Inflammatory macrophage treated with lipopolysaccharide for 1 hour (primary cell): ENCODE results near the gene ANKRD11.

Experiments used
- DNase-seq, 2 donors: peaks; one replicate each; pipeline ENCODE4 v3.0.0-alpha.2; 2020 to 2022

Gene ANKRD11

DNA sequence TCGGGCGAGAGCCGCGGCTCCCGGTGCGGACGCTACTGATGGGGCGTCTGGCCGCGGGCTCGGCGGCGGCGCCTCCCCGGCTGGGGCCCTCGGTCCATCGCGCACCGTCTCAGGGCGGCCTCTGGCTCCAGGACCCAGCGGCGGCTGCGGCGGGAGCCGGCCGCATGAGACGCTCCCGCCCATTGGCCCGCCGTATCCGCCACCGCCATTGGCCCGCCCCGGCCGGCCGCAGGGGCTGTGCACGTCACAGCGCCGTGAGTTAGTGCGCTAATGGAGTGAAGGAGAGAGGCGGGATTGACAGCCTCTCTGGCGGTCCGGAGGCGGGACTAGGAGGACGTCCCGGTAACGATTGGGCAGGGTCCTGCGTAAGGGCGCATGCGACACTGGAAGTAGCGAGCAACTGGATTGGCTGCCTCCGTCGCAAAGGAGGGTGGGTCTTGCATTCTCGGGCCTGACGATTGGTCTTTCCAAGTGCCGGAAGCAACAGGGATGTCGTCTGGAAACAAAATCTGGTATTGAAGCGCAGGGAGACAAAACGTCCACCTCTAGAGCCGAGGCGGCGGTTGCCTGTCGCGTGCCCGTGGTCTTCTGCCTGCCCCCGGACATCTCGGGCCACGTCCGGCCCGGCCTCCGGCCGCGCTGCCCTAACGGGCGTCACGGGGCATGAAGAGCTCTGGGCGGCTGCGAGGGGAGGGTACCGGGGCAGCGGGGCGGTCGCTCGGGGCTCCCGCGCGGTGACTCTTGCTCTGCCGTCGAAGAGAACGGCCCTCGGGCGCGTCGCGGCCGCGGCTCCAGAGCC lies at the start of gene ANKRD11:
Gene ANKRD11, minus strand, starts transcription at position 123 of the 799 bp plus-strand sequence. CDS start 173,542 bp downstream, outside the sequence.
- peak; percentile 98 to 100 for DNase-seq

DNA sequence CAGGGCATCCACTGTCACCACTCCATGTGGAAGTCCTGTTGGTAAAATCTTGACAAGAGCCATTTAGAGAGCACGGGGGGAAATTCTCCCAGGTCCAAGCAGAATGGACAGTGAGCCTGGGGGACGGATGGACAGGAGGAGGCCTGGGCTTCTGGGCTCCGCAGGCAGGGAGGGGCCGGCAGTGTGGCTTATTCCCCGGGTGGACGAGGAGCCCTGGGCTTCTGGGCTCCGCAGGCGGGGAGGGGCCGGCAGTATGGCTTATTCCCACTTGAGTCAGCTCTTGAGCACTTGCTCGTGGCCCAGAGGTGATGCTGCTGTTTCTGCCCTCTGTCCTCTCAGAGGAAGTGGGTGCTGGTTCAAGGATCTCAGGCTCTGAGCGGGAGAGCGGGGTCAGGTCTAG lies 47.9 kb upstream of the ANKRD11 start:
- DNase-seq: no peak

DNA sequence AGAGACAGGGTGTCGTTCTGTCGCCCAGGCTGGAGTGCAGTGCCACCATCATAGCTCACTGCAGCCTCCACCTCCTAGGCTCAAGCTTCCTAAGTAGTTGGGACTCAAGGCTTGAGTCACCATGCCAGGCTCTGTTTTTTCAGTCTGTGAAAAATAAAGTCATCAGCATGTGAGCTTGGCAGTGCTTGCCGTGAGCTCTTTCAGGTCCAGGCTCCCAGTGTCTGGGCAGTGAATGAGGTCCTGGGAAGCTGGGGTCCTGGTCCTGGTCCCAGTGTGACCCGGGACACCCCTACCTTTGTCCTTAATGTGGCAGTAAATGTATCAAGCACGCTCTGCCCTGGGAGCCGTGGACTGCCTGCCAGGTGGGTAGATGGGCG lies 47.2 kb upstream of the ANKRD11 start:
- no peak for DNase-seq

DNA sequence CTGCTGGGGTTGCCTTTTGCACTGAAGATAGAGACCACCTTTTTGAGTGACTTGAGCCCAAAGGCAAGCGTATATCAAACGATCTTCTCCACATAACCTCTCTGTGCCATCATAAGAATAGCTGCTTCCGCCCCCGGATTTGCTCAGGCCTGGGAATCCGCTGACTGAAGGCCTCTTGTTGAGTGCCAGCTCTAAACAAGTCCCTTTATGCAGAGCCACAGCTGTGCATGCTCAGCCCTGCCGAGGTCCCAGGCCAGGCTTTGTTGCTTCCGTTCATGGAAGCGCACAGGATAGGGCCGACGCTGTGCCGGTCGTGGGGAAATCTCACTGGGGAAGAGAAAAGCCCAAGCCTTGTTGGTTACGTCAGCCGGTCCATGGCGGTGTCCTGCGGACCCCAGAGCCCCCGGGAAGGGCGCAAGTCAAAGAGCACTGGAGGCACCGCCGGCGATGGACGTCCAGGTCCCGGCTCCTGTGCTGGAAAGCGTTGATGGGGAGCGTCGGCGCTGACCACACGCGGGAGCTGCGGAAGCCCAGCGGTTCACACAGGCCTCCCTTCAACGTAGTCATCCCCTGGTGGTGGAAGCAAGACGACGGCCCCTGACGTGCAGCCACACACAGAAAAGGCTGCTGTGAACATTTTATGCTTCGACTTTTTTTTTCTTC lies 46.7 kb upstream of the ANKRD11 start:
- DNase-seq: no peak

DNA sequence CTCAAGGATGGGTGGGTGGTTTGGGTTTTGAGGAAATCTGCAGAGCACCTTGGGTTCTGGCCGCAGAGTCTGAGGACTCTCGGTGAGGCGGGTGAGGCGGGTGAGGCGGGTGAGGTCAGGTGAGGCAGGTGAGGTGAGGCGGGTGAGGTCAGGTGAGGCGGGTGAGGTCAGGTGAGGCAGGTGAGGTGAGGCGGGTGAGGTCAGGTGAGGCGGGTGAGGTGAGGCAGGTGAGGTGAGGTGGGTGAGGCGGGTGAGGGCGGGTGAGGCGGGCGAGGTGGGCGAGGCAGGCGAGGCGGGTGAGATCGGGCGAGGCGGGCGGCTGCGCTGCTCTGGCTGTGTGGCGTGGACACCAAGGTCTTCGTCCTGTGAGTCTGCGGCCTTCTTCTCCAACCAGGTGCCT lies 46.0 kb upstream of the ANKRD11 start:
- no peak for DNase-seq

DNA sequence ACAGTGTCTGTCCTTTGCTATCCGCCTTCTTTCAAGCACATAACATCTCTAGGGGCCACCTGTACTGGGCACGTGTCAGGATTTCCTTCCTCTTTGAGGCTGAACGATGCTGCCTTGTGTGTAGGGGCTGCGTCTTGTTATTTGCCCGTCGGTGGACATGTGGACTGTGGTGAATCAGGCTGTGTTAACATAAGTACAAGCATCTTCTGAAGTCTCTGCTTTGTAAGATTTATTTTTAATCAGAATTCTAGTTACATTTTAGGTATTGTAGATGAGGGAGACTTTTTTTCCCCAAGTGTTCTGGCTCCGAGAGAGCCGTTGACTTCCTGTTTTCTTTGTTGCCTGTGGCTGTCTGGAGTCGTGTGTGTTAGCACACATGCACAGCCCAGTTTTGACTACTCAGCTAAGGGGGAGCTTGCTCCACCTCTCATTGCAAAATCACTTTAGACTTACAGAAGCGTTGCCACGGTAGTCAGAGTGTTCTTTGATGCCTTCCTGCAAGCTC lies 43.9 kb upstream of the ANKRD11 start:
- peak; percentile 89 for DNase-seq

DNA sequence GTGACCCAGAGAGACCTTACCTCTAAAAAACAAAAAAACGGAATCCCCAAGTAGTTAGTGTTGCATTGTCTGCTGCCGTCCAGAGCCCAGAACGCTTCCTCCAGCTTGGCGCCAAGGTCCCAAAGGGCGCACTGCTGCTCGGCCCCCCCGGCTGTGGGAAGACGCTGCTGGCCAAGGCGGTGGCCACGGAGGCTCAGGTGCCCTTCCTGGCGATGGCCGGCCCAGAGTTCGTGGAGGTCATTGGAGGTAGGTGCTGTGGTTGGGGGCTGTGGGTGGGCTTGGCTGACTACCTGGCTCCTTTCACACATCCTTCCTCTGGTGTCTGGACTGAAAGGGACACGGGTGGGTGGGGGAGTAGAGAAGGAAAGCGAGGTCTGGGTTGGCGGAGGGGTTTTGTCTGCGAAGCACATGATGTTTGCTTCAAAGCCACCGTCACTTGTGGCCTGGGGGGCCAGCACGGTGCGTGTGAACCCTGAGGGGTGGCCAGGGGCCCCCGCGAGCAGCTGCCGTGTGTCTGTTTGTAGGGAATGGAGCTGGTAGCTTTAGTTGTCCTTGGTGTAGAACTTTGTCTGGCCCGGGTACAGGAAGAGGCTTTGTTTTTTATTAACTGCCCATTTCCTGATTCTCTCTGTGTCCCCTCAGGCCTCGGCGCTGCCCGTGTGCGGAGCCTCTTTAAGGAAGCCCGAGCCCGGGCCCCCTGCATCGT lies 41.6 kb upstream of the ANKRD11 start:
- no peak for DNase-seq

DNA sequence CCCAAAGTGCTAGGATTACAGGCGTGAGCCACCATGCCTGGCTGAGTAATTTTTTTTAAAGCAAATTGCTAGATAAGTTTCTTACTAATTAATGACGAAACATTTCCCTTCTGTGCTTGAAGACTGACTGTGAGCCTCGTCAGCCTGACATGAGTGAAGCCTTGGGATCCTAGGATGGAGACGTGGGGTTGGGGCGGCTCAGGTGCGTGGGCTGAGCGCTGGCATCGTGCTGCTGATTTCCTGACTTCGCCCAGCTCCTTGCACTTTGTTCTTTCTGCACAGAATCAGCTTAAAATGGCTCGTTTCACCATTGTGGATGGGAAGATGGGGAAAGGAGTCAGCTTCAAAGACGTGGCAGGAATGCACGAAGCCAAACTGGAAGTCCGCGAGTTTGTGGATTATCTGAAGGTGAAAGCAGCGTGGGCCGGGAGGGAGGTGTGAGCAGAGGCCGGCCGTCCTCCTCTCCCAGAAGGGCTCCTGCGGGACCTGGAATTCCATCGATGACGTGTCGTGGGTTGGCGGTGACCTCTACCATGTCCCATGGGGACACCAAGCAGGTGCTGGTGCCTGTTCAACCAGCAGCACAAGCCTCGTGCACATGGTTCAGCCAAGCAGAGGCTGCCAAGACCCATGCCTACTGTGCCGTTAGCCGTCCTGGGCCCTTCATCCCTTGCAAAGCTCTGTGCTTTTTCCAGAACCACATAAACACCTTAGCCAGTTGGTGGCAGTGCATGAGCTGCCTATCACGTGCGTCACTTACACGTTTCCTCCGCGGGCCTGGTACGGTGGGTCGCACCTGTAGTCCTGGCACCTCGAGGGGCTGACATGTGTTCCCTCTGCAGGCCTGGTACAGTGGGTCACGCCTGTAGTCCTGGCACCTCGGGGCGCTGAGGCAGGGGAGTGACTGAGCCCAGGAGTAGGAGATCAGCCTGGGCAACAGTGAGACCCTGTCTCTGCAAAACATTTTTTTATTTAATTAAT lies 40.3 kb upstream of the ANKRD11 start:
- no peak for DNase-seq

DNA sequence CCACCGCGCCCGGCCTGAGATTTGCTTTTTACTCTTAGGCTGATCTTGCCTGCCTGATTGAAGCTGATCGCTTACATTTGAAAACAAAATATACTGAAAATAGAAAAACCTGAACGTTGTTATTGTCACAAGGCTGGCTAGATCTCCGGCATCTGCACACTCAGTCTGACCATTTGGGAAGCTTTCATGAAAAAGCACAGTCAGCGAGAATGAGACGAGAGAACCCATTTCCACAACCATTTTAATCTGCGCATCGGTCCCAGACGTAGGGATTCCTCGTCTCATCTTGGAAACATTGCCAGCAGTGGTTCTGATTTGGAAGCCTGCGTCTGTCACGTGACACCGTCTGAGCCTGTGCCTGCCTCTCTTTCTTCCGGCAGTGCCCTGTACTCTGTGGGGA lies 38.7 kb upstream of the ANKRD11 start:
- DNase-seq: no peak

DNA sequence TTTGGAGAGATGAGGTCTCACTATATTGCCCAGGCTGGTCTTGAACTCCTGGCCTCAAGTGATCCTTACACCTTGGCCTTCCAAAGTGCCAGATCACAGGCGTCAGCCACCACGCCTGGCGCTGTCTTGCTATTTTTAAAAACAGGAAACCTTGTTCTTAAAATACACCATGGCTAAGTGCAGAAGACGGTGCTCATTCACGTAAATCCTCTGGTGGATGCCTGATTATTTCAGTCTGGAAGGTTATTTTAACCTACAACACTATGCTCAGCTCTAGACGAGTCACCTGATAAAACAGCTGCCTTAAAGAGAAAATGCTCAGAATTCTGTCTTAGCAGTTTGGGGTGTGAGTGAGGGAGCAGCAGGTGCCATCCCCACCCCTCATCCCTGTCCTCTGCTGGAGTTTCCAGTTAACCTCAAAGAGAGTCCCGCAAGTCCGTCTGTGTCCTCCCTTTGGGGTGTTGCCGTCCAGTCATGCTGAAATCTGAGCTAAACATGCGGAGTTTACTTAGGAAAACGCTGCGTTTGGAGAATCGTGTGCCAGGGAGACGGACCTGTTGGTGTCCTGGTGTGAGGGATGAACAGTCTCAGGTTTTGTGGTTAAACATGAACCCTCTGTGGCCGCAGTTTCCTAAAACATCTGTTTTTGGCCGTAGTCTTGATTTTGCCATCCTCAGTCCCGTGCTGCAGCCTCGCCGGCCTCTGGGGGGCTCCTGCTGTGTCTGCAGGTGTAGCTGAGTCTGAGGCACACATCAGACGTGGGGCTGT lies 35.0 kb upstream of the ANKRD11 start:
- DNase-seq: no peak

DNA sequence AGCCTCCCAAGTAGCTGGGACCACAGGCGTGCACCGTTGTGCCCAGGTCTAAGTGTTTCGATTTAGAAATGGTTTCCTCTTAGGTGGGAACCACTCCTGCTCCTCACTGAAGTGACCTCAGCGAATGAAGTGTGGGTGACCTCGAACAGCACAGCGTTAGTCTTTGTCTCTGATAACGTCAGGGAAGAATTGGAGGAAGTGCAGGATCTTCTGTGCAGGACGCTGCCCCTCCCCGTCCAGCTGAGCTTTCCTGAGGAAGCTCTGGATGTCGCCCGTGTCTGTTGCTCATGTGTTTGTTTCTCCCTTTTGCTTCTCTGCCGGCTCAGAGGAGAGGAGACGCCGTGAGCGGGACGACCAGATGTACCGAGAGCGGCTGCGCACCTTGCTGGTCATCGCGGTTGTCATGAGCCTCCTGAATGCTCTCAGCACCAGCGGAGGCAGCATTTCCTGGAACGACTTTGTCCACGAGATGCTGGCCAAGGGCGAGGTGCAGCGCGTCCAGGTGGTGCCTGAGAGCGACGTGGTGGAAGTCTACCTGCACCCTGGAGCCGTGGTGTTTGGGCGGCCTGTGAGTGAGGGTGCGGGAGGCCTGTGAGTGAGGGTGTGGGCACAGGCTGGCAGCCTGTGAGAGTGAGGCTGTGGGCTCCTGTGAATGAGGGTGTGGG lies 33.5 kb upstream of the ANKRD11 start:
- no peak for DNase-seq

DNA sequence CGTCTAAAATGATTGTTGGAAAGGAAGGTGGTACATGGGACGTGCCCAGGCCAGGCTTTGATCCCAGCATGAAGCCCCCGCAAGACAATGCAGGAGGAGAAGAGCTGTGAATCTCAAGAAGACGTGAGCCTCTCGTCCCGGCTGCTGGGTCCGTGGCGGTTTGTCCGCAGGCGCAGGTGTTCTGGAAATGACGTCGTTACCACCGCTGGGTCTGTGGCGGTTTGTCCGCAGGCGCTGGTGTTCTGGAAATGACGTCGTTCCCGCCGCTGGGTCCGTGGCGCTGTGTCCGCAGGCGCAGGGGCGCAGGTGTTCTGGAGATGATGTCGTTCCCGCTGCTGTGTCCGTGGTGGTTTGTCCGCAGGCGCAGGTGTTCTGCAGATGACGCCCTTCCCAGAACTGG lies 31.9 kb upstream of the ANKRD11 start:
- DNase-seq: no peak

DNA sequence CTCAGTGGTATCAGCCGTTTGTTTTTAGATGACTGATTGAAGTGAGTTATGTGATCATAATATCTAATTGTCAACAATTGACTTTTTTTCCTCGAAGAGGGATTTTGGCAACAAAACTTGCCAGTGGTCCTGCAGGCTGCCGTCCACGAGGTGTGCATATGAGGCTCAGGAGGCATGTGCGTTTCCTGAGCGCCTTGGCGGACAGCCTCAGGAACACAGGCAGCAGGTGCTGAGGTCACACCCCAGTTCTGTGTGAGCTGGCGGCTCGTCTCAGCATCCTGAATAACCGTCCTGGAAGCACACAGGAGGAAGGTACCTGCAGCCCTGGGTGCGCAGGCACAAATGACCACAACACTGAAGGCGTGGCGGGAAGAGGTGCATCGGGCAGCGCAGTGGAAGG lies 29.5 kb upstream of the ANKRD11 start:
- DNase-seq: no peak

DNA sequence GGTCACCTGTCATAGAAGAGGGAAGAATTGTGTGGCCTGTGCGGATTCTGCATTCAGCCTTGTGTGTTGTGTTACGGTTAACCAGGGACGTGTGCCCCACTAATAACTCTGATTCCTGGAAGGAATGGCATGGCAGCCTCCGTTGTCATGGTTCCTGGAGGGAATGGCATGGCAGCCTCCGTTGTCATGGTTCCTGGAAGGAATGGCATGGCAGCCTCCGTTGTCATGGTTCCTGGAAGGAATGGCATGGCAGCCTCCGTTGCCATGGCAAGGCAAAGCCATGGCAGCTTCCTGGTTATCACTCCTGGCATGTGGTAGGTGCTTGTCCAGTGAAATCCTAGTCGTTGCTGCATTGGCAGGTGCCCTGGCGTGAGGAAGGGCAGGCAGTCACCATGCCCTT lies 26.8 kb upstream of the ANKRD11 start:
- DNase-seq: no peak

DNA sequence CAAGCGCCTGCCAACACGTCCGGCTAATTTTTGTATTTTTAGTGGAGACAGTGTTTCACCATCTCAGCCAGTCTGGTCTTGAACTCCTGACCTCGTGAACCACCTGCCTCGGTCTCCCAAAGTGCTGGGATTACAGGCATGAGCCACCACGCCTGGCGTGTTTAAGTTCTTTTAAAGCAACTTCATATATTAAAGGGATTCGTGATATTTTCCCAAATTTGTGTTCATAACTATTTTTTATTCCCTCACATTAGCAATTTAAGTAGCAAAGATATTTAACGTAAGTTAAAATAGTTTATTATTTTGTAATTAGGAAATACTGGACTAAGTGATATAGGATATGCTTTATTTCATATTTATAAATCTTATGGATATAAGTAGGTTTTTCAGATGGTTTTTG lies 22.1 kb upstream of the ANKRD11 start:
- DNase-seq: no peak

DNA sequence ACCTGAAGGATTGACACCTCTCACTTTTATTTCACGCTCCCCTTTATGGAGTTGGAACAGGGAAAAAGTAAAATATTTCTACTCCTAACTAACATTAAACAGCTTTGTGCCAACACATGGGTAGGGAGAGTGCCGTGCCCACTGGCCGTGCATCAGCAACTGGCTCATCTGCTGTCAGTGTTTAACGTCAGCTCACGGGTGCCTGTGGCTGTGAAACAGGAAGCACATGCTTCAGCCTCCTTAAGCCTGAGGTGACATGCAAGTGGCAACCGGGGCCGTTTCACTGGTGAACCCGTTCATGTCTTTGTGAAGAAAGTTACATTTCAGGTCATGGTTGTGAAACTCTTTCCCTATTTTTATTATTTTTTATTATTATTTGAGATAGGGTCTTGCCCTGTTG lies 21.0 kb upstream of the ANKRD11 start:
- DNase-seq: peak in 1 of 2 donors; percentile 20

DNA sequence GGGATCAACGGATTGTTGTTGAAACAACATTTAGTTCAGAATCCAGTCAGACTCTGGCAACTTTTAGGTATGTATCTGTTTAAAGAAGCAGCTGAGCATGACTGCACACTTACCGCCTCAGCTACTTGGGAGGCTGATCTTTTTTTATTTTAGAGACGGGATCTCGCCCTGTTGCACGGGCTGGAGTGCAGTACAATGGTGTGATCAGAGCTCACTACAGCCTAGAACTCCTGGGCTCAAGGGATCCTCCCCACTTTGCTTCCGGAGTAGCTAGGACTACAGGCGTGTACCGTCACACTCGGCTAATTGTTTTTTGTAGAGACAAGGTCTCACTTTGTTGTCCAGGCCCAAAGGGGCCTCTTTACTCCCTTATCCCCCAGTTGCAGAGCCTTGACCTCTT lies 20.2 kb upstream of the ANKRD11 start:
- DNase-seq: no peak

DNA sequence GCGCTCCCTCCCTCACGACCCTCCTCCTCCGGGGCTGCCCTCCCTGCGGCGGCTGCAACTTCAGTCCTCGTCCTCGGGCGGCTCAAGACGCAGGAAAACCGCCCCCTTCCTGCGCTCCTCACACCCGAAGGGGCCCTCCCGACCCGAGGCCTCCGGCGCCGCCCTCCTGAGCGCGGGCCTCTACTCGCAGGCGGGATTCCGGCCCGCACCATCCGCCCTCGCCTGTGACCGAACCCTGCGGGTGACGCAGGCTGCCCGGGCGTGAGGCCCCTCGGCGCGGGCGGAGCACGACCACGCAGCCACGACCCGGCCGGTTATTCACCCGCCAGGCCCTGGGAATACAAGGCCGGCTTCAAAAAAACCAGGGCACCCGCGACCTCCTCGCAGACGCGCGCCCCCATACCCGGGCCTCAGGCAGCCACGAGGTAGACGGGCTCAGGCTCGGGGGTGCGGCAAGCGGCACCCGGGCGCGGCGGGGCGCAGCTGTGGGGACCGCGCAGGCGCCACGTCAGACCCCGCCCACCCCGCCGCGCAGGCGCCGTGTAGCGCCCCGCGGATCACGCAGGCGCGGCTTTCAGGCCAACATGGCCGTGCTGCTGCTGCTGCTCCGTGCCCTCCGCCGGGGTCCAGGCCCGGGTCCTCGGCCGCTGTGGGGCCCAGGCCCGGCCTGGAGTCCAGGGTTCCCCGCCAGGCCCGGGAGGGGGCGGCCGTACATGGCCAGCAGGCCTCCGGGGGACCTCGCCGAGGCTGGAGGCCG lies 17.7 kb upstream of the ANKRD11 start, which contains the start of gene SPG7:
Gene SPG7, plus strand, starts transcription at position 570 of the 757 bp plus-strand sequence. Its CDS starts 15 bp downstream, at position 585.
- peak; percentile 82 to 93 for DNase-seq

DNA sequence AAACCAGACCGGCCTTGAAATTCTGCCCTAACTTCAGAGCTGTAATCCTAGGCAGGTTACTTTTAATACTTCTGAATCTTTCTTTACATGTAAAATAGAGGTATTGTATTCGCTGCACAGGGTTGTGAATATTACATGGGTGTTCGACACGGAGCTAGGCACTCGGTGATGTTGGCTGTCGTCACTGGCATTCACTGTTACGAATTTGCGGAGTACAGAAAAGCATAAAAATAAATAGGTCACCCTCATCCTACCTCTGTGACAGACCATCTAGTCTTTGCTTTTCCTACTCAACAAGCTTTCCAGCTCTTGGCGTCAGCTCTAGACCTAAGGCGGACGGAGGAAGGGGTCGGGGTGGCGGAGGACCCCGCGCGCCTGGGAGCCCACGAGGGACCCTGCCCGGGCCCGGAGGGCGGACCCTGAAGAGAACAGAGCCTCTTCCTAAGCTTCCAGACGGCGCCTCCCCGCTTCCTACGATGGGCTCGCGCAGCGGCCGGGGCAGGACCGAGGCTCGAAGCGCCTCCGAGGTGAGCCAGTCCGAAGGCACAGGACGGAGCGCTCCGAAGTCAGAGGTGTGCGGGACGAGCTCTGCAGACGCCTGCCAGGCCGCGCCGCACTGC lies 17.0 kb upstream of the ANKRD11 start:
- no peak for DNase-seq

DNA sequence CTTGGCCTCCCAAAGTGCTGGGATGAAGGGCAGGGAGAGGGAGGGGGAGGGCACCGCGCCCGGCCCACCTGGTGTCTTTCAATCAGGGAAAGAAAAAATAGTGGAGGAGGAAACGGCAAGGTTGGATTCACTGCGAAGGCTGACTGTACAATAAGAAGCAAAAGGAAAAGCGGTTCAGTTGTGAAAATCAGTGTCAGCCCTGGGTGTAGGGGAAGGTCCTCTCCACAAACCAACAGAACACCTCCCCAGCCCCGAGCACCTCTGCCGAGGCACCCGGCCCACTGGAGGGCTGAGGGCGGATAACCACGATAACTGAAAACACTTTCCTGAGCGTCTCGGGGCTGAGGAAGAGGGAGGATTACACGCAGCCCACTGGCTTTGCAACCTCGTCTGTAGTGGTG lies 16.4 kb upstream of the ANKRD11 start:
- DNase-seq: no peak
